Pulmonary artery endothelial cell (primary cell): ENCODE results near the gene ANKS1B. TPM values are rescaled to one million over a fixed set of nuclear protein-coding genes. Genes with fewer than 3 reads are reported as not detected.

Experiments used
- DNase-seq: peaks from one replicate; pipeline ENCODE4 v3.0.0-alpha.2; 2011; ENCODE audit warnings: low read depth, low spot score
- total RNA-seq: library from RNA; depleted of rRNA; stranded (reverse); fragments of >200 nt; gene quantifications from 2 replicates; pipeline ENCODE4 v1.2.3, GENCODE V29; 2014

Gene ANKS1B
- total RNA-seq, 1 donor from 2014 or later, result 0.07 TPM

- no peak for DNase-seq
Observed at GRCh38 chr12:98697209-98697608, 1287.5 kb downstream of the ANKS1B start.

- DNase-seq, result no peak
Observed at GRCh38 chr12:98696036-98696646, 1288.6 kb downstream of the ANKS1B start.

- no peak for DNase-seq
Observed at GRCh38 chr12:98691351-98691750, 1293.4 kb downstream of the ANKS1B start.

- DNase-seq, result no peak
Observed at GRCh38 chr12:98686603-98687002, 1298.1 kb downstream of the ANKS1B start.

Other genes with a start within 250 kb of the ANKS1B start
- gene BLTP3B, start 157.9 kb upstream of the ANKS1B start, total RNA-seq, result 17.4 and 22.5 TPM in 2 replicates
- 10.8 and 12.8 TPM in 2 replicates for gene ACTR6, start 215.9 kb upstream of the ANKS1B start, total RNA-seq